ENCODE measurements around the gene LPP.
A peak's percentile ranks its signal among the peaks of the same experiment; 100 is the strongest.

Gene LPP

GRCh38 chr3:188394623-188395022 lies 240.7 kb downstream of the LPP start:
- H2AFZ ChIP-seq (ENCODE audit: low read length), result no peak overlapping the region
- H3K9ac ChIP-seq (ENCODE audit: low read length), result no peak overlapping the region
- H3K4me2 ChIP-seq (ENCODE audit: low read length), result no peak overlapping the region
- H3K27ac ChIP-seq (ENCODE audit: low read depth, low read length, poor library complexity, severe bottlenecking), result no peak overlapping the region
- H3K36me3 ChIP-seq (ENCODE audit: insufficient read depth, low read length), result no peaks in the 10 kb centered on the region
- H3K79me2 ChIP-seq (ENCODE audit: insufficient read depth, low read length), result no peaks in the 10 kb centered on the region
- H3F3A ChIP-seq (ENCODE audit: insufficient read depth, low read length), result no peaks in the 10 kb centered on the region
- no peak overlapping the region for H3K4me3 ChIP-seq (ENCODE audit: low read depth, low read length, poor library complexity, severe bottlenecking)
- H3K4me1 ChIP-seq (ENCODE audit: insufficient read depth, low read length, severe bottlenecking), result peaks cover 58% of the 10 kb centered on the region
- no peaks in the 10 kb centered on the region for H3K27me3 ChIP-seq (ENCODE audit: insufficient read depth, low read length)
- TF ChIP-seq CTCF (IDR thresholded peaks at IDR 0.05; ENCODE audit: low read length) (no peak), EZH2 (IDR thresholded peaks at IDR 0.05; ENCODE audit: borderline replicate concordance, low read length) (no peak)
- no peaks in the 10 kb centered on the region for H3K9me2 ChIP-seq (ENCODE audit: low read depth, low read length)
- no peaks in the 10 kb centered on the region for H4K20me1 ChIP-seq (ENCODE audit: insufficient read depth, low read length)
- H3K9me3 ChIP-seq (ENCODE audit: low read length), result no peaks in the 10 kb centered on the region

DNA sequence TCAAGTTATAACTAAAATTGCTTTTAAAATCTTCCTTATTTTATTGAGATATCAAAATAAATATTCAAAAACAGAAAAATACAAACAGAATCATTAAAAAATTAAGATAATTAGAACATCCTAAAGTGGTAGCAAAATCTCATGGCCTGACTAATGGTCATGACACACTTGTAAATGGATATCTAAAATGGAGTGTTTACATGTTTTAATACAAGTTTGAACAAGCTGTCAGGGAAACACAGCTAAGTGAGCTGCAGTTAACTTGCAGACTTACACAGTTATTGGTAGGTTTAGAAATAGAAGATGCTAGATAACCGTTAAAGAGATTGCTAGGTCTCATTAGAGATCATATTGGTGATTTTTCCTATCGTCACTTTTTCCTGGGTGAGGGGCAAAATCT lies 242.3 kb downstream of the LPP start:
- Histone ChIP-seq H3K4me2 (ENCODE audit: low read length) (no peak overlapping the region; the same call in 1 of the 2 replicates), H3K79me2 (ENCODE audit: insufficient read depth, low read length) (no peaks in the 10 kb centered on the region), H3K9me2 (ENCODE audit: low read depth, low read length) (no peaks in the 10 kb centered on the region), H3K4me1 (ENCODE audit: insufficient read depth, low read length, severe bottlenecking) (peaks cover 58% of the 10 kb centered on the region), H3K27ac (ENCODE audit: low read depth, low read length, poor library complexity, severe bottlenecking) (peak overlapping the region; percentile 3), H3K36me3 (ENCODE audit: insufficient read depth, low read length) (no peaks in the 10 kb centered on the region), H3F3A (ENCODE audit: insufficient read depth, low read length) (no peaks in the 10 kb centered on the region), H3K4me3 (ENCODE audit: low read depth, low read length, poor library complexity, severe bottlenecking) (no peak overlapping the region), H2AFZ (ENCODE audit: low read length) (no peak overlapping the region), H3K9me3 (ENCODE audit: low read length) (no peaks in the 10 kb centered on the region), H4K20me1 (ENCODE audit: insufficient read depth, low read length) (no peaks in the 10 kb centered on the region), H3K27me3 (ENCODE audit: insufficient read depth, low read length) (no peaks in the 10 kb centered on the region), H3K9ac (ENCODE audit: low read length) (peak overlapping the region; percentile 9; the same call in 1 of the 2 replicates)
- TF ChIP-seq EZH2 (IDR thresholded peaks at IDR 0.05; ENCODE audit: borderline replicate concordance, low read length), result no peak
- no peak for TF ChIP-seq CTCF (IDR thresholded peaks at IDR 0.05; ENCODE audit: low read length)

- H3K79me2 ChIP-seq (ENCODE audit: insufficient read depth, low read length), result no peaks in the 10 kb centered on the region
- no peaks in the 10 kb centered on the region for H3K36me3 ChIP-seq (ENCODE audit: insufficient read depth, low read length)
- peak overlapping the region; percentile 51 for H3K4me2 ChIP-seq (ENCODE audit: low read length)
- peak overlapping the region; percentile 7 for H3K4me3 ChIP-seq (ENCODE audit: low read depth, low read length, poor library complexity, severe bottlenecking)
- H4K20me1 ChIP-seq (ENCODE audit: insufficient read depth, low read length), result no peaks in the 10 kb centered on the region
- TF ChIP-seq CTCF (IDR thresholded peaks at IDR 0.05; ENCODE audit: low read length) (no peak), EZH2 (IDR thresholded peaks at IDR 0.05; ENCODE audit: borderline replicate concordance, low read length) (no peak)
- H3K27ac ChIP-seq (ENCODE audit: low read depth, low read length, poor library complexity, severe bottlenecking), result peak overlapping the region; percentile 3
- no peaks in the 10 kb centered on the region for H3K27me3 ChIP-seq (ENCODE audit: insufficient read depth, low read length)
- 0 out of 2 replicates have a peak, but pooled peaks cover 2% of the 10 kb centered on the region for H3K9me3 ChIP-seq (ENCODE audit: low read length)
- H3K9ac ChIP-seq (ENCODE audit: low read length), result peak overlapping the region; percentile 9; the same call in 1 of the 2 replicates
- no peaks in the 10 kb centered on the region for H3K9me2 ChIP-seq (ENCODE audit: low read depth, low read length)
- H3F3A ChIP-seq (ENCODE audit: insufficient read depth, low read length), result no peaks in the 10 kb centered on the region
- H3K4me1 ChIP-seq (ENCODE audit: insufficient read depth, low read length, severe bottlenecking), result peaks cover 52% of the 10 kb centered on the region
- H2AFZ ChIP-seq (ENCODE audit: low read length), result peak overlapping the region; percentile 32
Observed at GRCh38 chr3:188396900-188397299, 242.9 kb downstream of the LPP start.
